ENCODE results near the gene XAF1. TPM values are rescaled to one million over a fixed set of nuclear protein-coding genes. Genes with fewer than 3 reads are reported as not detected.
A peak's percentile ranks its signal among the peaks of the same experiment; 100 is the strongest.
"Not testable (repeated sequence)": the region's sequence is repeated elsewhere in the genome, so short reads cannot be mapped to it uniquely, and the experiment has no call there.

Gene XAF1
- 9.8 and 13.3 TPM in 2 replicates for total RNA-seq

- peak; percentile 58 for DNase-seq
Measured at GRCh38 chr17:6755731-6756184, at the start of gene XAF1. Gene XAF1, plus strand, starts transcription at chr17:6756046. Its CDS starts 33 bp downstream, at chr17:6756079.

GRCh38 chr17:6706499-6706898 lies 49.3 kb upstream of the XAF1 start:
- DNase-seq: no peak

- no peak for DNase-seq
Measured at GRCh38 chr17:6706996-6707395, 48.9 kb upstream of the XAF1 start.

GRCh38 chr17:6708357-6708961 lies 47.4 kb upstream of the XAF1 start:
- DNase-seq: no peak

GRCh38 chr17:6710317-6710716 lies 45.5 kb upstream of the XAF1 start:
- DNase-seq: no peak

- no peak for DNase-seq
Measured at GRCh38 chr17:6711081-6711674, 44.7 kb upstream of the XAF1 start.

GRCh38 chr17:6711681-6712057 lies 44.2 kb upstream of the XAF1 start:
- no peak for DNase-seq

GRCh38 chr17:6712058-6712853 lies 43.6 kb upstream of the XAF1 start:
- no peak for DNase-seq

GRCh38 chr17:6712854-6713129 lies 43.1 kb upstream of the XAF1 start:
- no peak for DNase-seq

- peak; percentile 24 for DNase-seq
Measured at GRCh38 chr17:6713130-6713917, 42.5 kb upstream of the XAF1 start, which contains the start of gene SLC13A5. Gene SLC13A5, minus strand, starts transcription at chr17:6713369. Its CDS starts 36 bp downstream, at chr17:6713333.

GRCh38 chr17:6713918-6714271 lies 42.0 kb upstream of the XAF1 start:
- no peak for DNase-seq

- DNase-seq: no peak
Measured at GRCh38 chr17:6714315-6714874, 41.5 kb upstream of the XAF1 start.

GRCh38 chr17:6716736-6717135 lies 39.1 kb upstream of the XAF1 start:
- DNase-seq: no peak

GRCh38 chr17:6721744-6722143 lies 34.1 kb upstream of the XAF1 start:
- no peak for DNase-seq

GRCh38 chr17:6724009-6724408 lies 31.8 kb upstream of the XAF1 start:
- DNase-seq: no peak

GRCh38 chr17:6729531-6729930 lies 26.3 kb upstream of the XAF1 start:
- no peak for DNase-seq

GRCh38 chr17:6746665-6747064 lies 9.2 kb upstream of the XAF1 start:
- not testable (repeated sequence) for DNase-seq

- no peak for DNase-seq
Measured at GRCh38 chr17:6748617-6749016, 7.2 kb upstream of the XAF1 start.

- DNase-seq: peak; percentile 49
Measured at GRCh38 chr17:6749519-6749918, 6.3 kb upstream of the XAF1 start.

GRCh38 chr17:6752068-6752909 lies 3.6 kb upstream of the XAF1 start:
- peak; percentile 95 for DNase-seq

GRCh38 chr17:6753006-6753445 lies 2.8 kb upstream of the XAF1 start:
- DNase-seq: peak; percentile 92

- peak; percentile 74 for DNase-seq
Measured at GRCh38 chr17:6753546-6753945, 2.3 kb upstream of the XAF1 start.

All from dermis blood vessel endothelial cell (primary cell).